SK-N-SH treated with all-trans-retinoic acid at 6 μM for 48 hours (cell line): Measurements from ENCODE around the gene CLDN2.

ENCODE experiments used
- ATAC-seq: fragments of 200-7000 bp; cut with Tn5 transposase; 3 replicates; pipeline ENCODE4 v1.9.1; 2020; ENCODE audit warnings: mild to moderate bottlenecking, moderate library complexity
- ARNTL ChIP-seq: fragments of 450-650 bp; formaldehyde crosslinking; IDR thresholded peaks from 2 replicates; pipeline ENCODE4 v1.5.0; 2020; ENCODE audit warnings: low read depth, mild to moderate bottlenecking, moderate library complexity, borderline replicate concordance
- BACH2 ChIP-seq: fragments of 250-450 bp; sonication (Bioruptor Pico); IDR thresholded peaks from 2 replicates; pipeline ENCODE4 v1.9.0; 2021; ENCODE audit warnings: mild to moderate bottlenecking, borderline replicate concordance
- CSDC2 ChIP-seq: fragments of 250-450 bp; sonication (Bioruptor Pico); IDR thresholded peaks from 2 replicates; pipeline ENCODE4 v1.5.0; 2020; ENCODE audit warnings: mild to moderate bottlenecking, moderate library complexity
- ESRRG ChIP-seq: fragments of 250-450 bp; sonication (Bioruptor Pico); IDR thresholded peaks from 2 replicates; pipeline ENCODE4 v1.6.1; 2021; ENCODE audit warnings: mild to moderate bottlenecking
- GLIS3 ChIP-seq: fragments of 250-450 bp; sonication (Bioruptor Pico); IDR thresholded peaks from 2 replicates; pipeline ENCODE4 v1.5.0; 2020; ENCODE audit warnings: mild to moderate bottlenecking, moderate library complexity
- ISL1 ChIP-seq: fragments of 250-450 bp; sonication (Bioruptor Pico); IDR thresholded peaks from 2 replicates; pipeline ENCODE4 v2.1.2; 2022; ENCODE audit warnings: mild to moderate bottlenecking, moderate library complexity
- OSR1 ChIP-seq: fragments of 250-450 bp; sonication (Bioruptor Pico); IDR thresholded peaks from 2 replicates; pipeline ENCODE4 v1.8.0; 2022; ENCODE audit warnings: moderate library complexity, mild to moderate bottlenecking, inconsistent platforms
- PPARA ChIP-seq: fragments of 250-450 bp; sonication (Bioruptor Pico); IDR thresholded peaks from 2 replicates; pipeline ENCODE4 v1.5.0; 2020; ENCODE audit warnings: mild to moderate bottlenecking, borderline replicate concordance
- RARB ChIP-seq: fragments of 250-450 bp; sonication (Bioruptor Pico); IDR thresholded peaks from 2 replicates; pipeline ENCODE4 v1.8.0; 2021; ENCODE audit warnings: mild to moderate bottlenecking, moderate library complexity
- SNAI2 ChIP-seq: fragments of 250-450 bp; sonication (Bioruptor Pico); IDR thresholded peaks from 2 replicates; pipeline ENCODE4 v1.5.0; 2020; ENCODE audit warnings: mild to moderate bottlenecking, moderate library complexity
- TCF4 ChIP-seq: fragments of 250-450 bp; sonication (Bioruptor Pico); IDR thresholded peaks from 2 replicates; pipeline ENCODE4 v1.8.0; 2021; ENCODE audit warnings: mild to moderate bottlenecking, moderate library complexity, borderline replicate concordance
- TOX ChIP-seq: fragments of 250-450 bp; sonication (Bioruptor Pico); IDR thresholded peaks from 2 replicates; pipeline ENCODE4 v1.8.0; 2021; ENCODE audit warnings: mild to moderate bottlenecking, moderate library complexity, borderline replicate concordance
- ZC3H10 ChIP-seq: fragments of 250-450 bp; sonication (Bioruptor Pico); IDR thresholded peaks from 2 replicates; pipeline ENCODE4 v1.5.1; 2021; ENCODE audit warnings: mild to moderate bottlenecking, moderate library complexity
- ZFP3 ChIP-seq: fragments of 250-450 bp; sonication (Bioruptor Pico); IDR thresholded peaks from 2 replicates; pipeline ENCODE4 v1.5.0; 2020; ENCODE audit warnings: mild to moderate bottlenecking, moderate library complexity
- ZFP30 ChIP-seq: fragments of 450-650 bp; formaldehyde crosslinking; IDR thresholded peaks from 2 replicates; pipeline ENCODE4 v1.5.0; 2022; ENCODE audit warnings: mild to moderate bottlenecking, moderate library complexity
- ZNF565 ChIP-seq: fragments of 450-650 bp; formaldehyde crosslinking; conservative IDR thresholded peaks from 2 replicates; pipeline ENCODE4 v1.5.0; 2020; ENCODE audit warnings: low read depth, mild to moderate bottlenecking, moderate library complexity
- ZNF70 ChIP-seq: fragments of 450-650 bp; formaldehyde crosslinking; IDR thresholded peaks from 2 replicates; pipeline ENCODE4 v1.5.0; 2020; ENCODE audit warnings: mild to moderate bottlenecking, moderate library complexity
- ZNF8 ChIP-seq: fragments of 450-650 bp; formaldehyde crosslinking; IDR thresholded peaks from 2 replicates; pipeline ENCODE4 v1.5.0; 2020; ENCODE audit warnings: mild to moderate bottlenecking, moderate library complexity
- TF ChIP-seq, protein P1 (sequence below): fragments of 250-450 bp; sonication (Bioruptor Pico); IDR thresholded peaks from 2 replicates; pipeline ENCODE4 v1.5.0; 2020; ENCODE audit warnings: mild to moderate bottlenecking, moderate library complexity
- TF ChIP-seq, protein P2 (sequence below): fragments of 250-450 bp; sonication (Bioruptor Pico); IDR thresholded peaks from 2 replicates; pipeline ENCODE4 v1.5.1; 2021; ENCODE audit warnings: mild to moderate bottlenecking, moderate library complexity
- TF ChIP-seq, protein P3 (sequence below): fragments of 250-450 bp; sonication (Bioruptor Pico); IDR thresholded peaks from 2 replicates; pipeline ENCODE4 v1.8.0; 2020; ENCODE audit warnings: mild to moderate bottlenecking, moderate library complexity, borderline replicate concordance
- TF ChIP-seq, protein P4 (sequence below): fragments of 250-450 bp; sonication (Bioruptor Pico); IDR thresholded peaks from 2 replicates; pipeline ENCODE4 v1.5.1; 2020; ENCODE audit warnings: low read depth, mild to moderate bottlenecking, moderate library complexity
- TF ChIP-seq, protein P5 (sequence below): fragments of 250-450 bp; sonication (Bioruptor Pico); IDR thresholded peaks from 2 replicates; pipeline ENCODE4 v1.8.0; 2021; ENCODE audit warnings: low read depth, mild to moderate bottlenecking, moderate library complexity, borderline replicate concordance

CLDN2 gene

DNA sequence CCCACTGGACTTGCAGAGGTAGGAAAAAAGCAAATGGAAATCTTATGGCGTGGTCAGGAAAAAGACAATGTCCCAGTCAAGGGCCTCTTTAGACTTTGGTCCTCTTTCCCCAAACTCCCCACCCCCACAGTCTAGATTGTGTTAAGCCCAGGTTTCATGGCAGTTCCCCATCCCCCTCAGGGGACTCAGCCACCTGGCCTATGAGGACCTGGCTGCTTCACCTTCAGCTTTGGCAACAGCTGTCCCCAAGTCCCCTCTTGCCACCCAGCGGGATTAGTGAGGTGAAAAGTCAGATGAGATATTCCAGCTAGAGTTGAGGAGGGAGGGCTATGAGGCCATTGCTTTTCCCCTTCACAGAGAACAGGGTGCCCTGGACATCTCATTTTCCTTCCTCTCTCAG, 17.5 kb upstream of the CLDN2 start:
- ATAC-seq, result no peak
- TF ChIP-seq ZFP3 (CRISPR knock-in tag) (no peak), ZNF70 (no peak), ESRRG (CRISPR knock-in tag) (no peak), TCF4 (CRISPR knock-in tag) (no peak), ZC3H10 (no peak), PPARA (no peak), ZNF565 (CRISPR knock-in tag) (no peak), BACH2 (CRISPR knock-in tag) (no peak), CSDC2 (CRISPR knock-in tag) (no peak), ISL1 (no peak)
- TF ChIP-seq, protein P1, sequence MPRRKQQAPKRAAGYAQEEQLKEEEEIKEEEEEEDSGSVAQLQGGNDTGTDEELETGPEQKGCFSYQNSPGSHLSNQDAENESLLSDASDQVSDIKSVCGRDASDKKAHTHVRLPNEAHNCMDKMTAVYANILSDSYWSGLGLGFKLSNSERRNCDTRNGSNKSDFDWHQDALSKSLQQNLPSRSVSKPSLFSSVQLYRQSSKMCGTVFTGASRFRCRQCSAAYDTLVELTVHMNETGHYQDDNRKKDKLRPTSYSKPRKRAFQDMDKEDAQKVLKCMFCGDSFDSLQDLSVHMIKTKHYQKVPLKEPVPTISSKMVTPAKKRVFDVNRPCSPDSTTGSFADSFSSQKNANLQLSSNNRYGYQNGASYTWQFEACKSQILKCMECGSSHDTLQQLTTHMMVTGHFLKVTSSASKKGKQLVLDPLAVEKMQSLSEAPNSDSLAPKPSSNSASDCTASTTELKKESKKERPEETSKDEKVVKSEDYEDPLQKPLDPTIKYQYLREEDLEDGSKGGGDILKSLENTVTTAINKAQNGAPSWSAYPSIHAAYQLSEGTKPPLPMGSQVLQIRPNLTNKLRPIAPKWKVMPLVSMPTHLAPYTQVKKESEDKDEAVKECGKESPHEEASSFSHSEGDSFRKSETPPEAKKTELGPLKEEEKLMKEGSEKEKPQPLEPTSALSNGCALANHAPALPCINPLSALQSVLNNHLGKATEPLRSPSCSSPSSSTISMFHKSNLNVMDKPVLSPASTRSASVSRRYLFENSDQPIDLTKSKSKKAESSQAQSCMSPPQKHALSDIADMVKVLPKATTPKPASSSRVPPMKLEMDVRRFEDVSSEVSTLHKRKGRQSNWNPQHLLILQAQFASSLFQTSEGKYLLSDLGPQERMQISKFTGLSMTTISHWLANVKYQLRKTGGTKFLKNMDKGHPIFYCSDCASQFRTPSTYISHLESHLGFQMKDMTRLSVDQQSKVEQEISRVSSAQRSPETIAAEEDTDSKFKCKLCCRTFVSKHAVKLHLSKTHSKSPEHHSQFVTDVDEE (CRISPR knock-in tag), result no peak
- TF ChIP-seq, protein P2, sequence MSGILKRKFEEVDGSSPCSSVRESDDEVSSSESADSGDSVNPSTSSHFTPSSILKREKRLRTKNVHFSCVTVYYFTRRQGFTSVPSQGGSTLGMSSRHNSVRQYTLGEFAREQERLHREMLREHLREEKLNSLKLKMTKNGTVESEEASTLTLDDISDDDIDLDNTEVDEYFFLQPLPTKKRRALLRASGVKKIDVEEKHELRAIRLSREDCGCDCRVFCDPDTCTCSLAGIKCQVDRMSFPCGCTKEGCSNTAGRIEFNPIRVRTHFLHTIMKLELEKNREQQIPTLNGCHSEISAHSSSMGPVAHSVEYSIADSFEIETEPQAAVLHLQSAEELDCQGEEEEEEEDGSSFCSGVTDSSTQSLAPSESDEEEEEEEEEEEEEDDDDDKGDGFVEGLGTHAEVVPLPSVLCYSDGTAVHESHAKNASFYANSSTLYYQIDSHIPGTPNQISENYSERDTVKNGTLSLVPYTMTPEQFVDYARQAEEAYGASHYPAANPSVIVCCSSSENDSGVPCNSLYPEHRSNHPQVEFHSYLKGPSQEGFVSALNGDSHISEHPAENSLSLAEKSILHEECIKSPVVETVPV (CRISPR knock-in tag), result no peak
- TF ChIP-seq, all 23 proteins: peak for 0

DNA sequence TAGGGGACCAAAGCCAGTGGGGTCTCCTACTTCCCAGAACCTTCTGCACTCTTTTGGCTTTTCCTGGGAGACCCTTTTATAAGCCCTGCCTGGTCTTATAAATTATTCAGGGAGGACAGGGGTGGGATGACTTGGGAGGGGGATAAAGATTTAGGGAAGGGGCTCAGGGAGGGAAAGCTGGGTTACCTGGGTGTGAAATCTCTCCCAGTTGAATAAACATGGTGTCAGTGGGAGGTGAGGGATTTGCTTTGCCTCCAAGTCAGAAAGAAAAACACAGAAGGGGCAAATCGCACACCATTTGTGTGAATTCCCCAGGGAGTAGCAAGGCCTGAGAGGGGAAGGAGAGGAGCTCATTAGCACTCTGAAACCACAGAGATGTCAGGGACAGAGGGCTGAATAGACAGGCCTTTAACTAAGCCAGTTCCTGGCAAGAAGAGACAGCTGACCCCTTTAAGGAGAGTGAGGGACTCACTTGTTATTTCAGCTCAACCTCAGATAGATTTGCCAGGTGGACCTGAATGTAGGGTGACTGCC, 16.8 kb upstream of the CLDN2 start, which contains the start of gene RIPPLY1:
TSS of gene RIPPLY1 (minus strand) at position 51 of the 534 bp plus-strand sequence. CDS start 54 bp downstream, outside the sequence.
- no peak for ATAC-seq
- TF ChIP-seq BACH2 (CRISPR knock-in tag), result no peak
- no peak for TF ChIP-seq PPARA
- no peak for TF ChIP-seq ARNTL
- no peak for TF ChIP-seq SNAI2 (CRISPR knock-in tag)
- TF ChIP-seq OSR1, result no peak
- no peak for TF ChIP-seq ISL1
- no peak for TF ChIP-seq ZC3H10
- TF ChIP-seq RARB (CRISPR knock-in tag), result no peak
- TF ChIP-seq ZFP30 (CRISPR knock-in tag), result no peak
- TF ChIP-seq, protein P3, sequence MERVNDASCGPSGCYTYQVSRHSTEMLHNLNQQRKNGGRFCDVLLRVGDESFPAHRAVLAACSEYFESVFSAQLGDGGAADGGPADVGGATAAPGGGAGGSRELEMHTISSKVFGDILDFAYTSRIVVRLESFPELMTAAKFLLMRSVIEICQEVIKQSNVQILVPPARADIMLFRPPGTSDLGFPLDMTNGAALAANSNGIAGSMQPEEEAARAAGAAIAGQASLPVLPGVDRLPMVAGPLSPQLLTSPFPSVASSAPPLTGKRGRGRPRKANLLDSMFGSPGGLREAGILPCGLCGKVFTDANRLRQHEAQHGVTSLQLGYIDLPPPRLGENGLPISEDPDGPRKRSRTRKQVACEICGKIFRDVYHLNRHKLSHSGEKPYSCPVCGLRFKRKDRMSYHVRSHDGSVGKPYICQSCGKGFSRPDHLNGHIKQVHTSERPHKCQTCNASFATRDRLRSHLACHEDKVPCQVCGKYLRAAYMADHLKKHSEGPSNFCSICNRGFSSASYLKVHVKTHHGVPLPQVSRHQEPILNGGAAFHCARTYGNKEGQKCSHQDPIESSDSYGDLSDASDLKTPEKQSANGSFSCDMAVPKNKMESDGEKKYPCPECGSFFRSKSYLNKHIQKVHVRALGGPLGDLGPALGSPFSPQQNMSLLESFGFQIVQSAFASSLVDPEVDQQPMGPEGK (CRISPR knock-in tag), result no peak
- TF ChIP-seq, protein P4, sequence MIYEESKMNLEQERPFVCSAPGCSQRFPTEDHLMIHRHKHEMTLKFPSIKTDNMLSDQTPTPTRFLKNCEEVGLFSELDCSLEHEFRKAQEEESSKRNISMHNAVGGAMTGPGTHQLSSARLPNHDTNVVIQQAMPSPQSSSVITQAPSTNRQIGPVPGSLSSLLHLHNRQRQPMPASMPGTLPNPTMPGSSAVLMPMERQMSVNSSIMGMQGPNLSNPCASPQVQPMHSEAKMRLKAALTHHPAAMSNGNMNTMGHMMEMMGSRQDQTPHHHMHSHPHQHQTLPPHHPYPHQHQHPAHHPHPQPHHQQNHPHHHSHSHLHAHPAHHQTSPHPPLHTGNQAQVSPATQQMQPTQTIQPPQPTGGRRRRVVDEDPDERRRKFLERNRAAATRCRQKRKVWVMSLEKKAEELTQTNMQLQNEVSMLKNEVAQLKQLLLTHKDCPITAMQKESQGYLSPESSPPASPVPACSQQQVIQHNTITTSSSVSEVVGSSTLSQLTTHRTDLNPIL, result no peak
- TF ChIP-seq, protein P2 (CRISPR knock-in tag), result no peak
- TF ChIP-seq TOX (CRISPR knock-in tag), result no peak
- no peak for TF ChIP-seq ZFP3 (CRISPR knock-in tag)
- TF ChIP-seq, protein P5, sequence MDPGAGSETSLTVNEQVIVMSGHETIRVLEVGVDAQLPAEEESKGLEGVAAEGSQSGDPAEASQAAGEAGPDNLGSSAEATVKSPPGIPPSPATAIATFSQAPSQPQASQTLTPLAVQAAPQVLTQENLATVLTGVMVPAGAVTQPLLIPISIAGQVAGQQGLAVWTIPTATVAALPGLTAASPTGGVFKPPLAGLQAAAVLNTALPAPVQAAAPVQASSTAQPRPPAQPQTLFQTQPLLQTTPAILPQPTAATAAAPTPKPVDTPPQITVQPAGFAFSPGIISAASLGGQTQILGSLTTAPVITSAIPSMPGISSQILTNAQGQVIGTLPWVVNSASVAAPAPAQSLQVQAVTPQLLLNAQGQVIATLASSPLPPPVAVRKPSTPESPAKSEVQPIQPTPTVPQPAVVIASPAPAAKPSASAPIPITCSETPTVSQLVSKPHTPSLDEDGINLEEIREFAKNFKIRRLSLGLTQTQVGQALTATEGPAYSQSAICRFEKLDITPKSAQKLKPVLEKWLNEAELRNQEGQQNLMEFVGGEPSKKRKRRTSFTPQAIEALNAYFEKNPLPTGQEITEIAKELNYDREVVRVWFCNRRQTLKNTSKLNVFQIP, result no peak
- TF ChIP-seq GLIS3 (CRISPR knock-in tag), result no peak
- TF ChIP-seq CSDC2 (CRISPR knock-in tag), result no peak
- TF ChIP-seq ZNF8 (CRISPR knock-in tag), result no peak
